IMR-90 (cell line): ENCODE data around the gene PHF11. TPM values are rescaled to one million over a fixed set of nuclear protein-coding genes. Genes with fewer than 3 reads are reported as not detected.

Experiments used
- ATAC-seq: fragments of 200-7000 bp; cut with Tn5 transposase; 2 replicates; pipeline ENCODE4 v1.9.1; 2020; ENCODE audit warnings: low read depth, mild to moderate bottlenecking, moderate library complexity
- Bru-seq: library from RNA; stranded (reverse); fragments of 400-500 nt; gene quantifications from one replicate; lab custom pipeline; 2021; lab: Mats Ljungman, UMichigan
- BruChase-seq, 2 experiments: library from RNA; stranded (reverse); fragments of 400-500 nt; gene quantifications; one replicate each; lab custom pipeline; 2021; lab: Mats Ljungman, UMichigan
- BruUV-seq: library from RNA; stranded (reverse); fragments of 400-500 nt; replicated peaks from 2 replicates; lab custom pipeline; 2021; lab: Mats Ljungman, UMichigan
- CTCF ChIA-PET: fragments of 300-600 bp; formaldehyde crosslinking; extraction: SDS; loops from one replicate; lab custom pipeline; 2021; ENCODE audit warnings: antibody characterized with exemption; lab: Yijun Ruan, JAX
- POLR2A ChIA-PET: fragments of 300-600 bp; sonication (Branson Sonifier 250); formaldehyde crosslinking; loops from one replicate; lab custom pipeline; 2022; ENCODE audit warnings: antibody characterized with exemption; ENCODE audit not compliant: unreplicated experiment; lab: Charles Lee
- DNase-seq: peaks from one replicate; pipeline ENCODE4 v3.0.0; 2013
- H2AFZ ChIP-seq: replicated peaks from 2 replicates; pipeline ENCODE3; 2013; ENCODE audit warnings: low read length, mild to moderate bottlenecking; ENCODE audit not compliant: poor library complexity
- H2AK5ac ChIP-seq: 2 replicates; pipeline ENCODE4 v1.6.1; 2013; ENCODE audit warnings: low read depth, low read length, inconsistent platforms
- H2AK9ac ChIP-seq: replicated peaks from 2 replicates; pipeline ENCODE3; 2013; ENCODE audit warnings: mild to moderate bottlenecking, low read depth, low read length, moderate library complexity; ENCODE audit not compliant: poor library complexity
- H2BK120ac ChIP-seq: 2 replicates; pipeline ENCODE4 v1.6.1; 2013; ENCODE audit warnings: low read depth, low read length, inconsistent platforms
- H2BK15ac ChIP-seq: 3 replicates; pipeline ENCODE4 v1.6.1; 2013; ENCODE audit warnings: low read depth, low read length, inconsistent platforms
- H2BK20ac ChIP-seq: 2 replicates; pipeline ENCODE4 v1.6.1; 2013; ENCODE audit warnings: low read depth, mild to moderate bottlenecking, inconsistent platforms, low read length, moderate library complexity
- H2BK5ac ChIP-seq: 2 replicates; pipeline ENCODE4 v1.6.1; 2013; ENCODE audit warnings: mild to moderate bottlenecking, low read depth, low read length, inconsistent platforms; ENCODE audit not compliant: poor library complexity, severe bottlenecking
- H3K14ac ChIP-seq: replicated peaks from 2 replicates; pipeline ENCODE4 v1.6.1; 2013; ENCODE audit warnings: low read depth, low read length, inconsistent platforms
- H3K18ac ChIP-seq: 2 replicates; pipeline ENCODE4 v1.6.1; 2013; ENCODE audit warnings: low read depth, low read length, control low read depth
- H3K23ac ChIP-seq: 2 replicates; pipeline ENCODE4 v1.6.1; 2013; ENCODE audit warnings: low read depth, low read length, inconsistent platforms
- H3K27ac ChIP-seq: 2 replicates; pipeline ENCODE4 v1.5.1; 2013; ENCODE audit warnings: mild to moderate bottlenecking, control low read depth, low read length; ENCODE audit not compliant: insufficient read depth
- H3K27me3 ChIP-seq: 2 replicates; pipeline ENCODE4 v1.6.1; 2013; ENCODE audit warnings: low read length; ENCODE audit not compliant: control insufficient read depth, insufficient read depth
- H3K36me3 ChIP-seq: 2 replicates; pipeline ENCODE4 v1.6.1; 2013; ENCODE audit warnings: low read length, mixed read lengths; ENCODE audit not compliant: control insufficient read depth, insufficient read depth
- H3K4ac ChIP-seq: 2 replicates; pipeline ENCODE4 v1.6.1; 2013; ENCODE audit warnings: low read depth, low read length, inconsistent platforms
- H3K4me1 ChIP-seq: 2 replicates; pipeline ENCODE4 v1.6.1; 2013; ENCODE audit warnings: low read length, mixed read lengths; ENCODE audit not compliant: control insufficient read depth, insufficient read depth
- H3K4me2 ChIP-seq: 2 replicates; pipeline ENCODE4 v1.6.1; 2013; ENCODE audit warnings: low read depth, mild to moderate bottlenecking, control low read depth, low read length, moderate library complexity
- H3K4me3 ChIP-seq: 2 replicates; pipeline ENCODE4 v1.5.1; 2013; ENCODE audit warnings: low read depth, mild to moderate bottlenecking, control low read depth, low read length, moderate library complexity; ENCODE audit not compliant: insufficient read depth
- H3K56ac ChIP-seq: 2 replicates; pipeline ENCODE4 v1.6.1; 2013; ENCODE audit warnings: low read length, inconsistent platforms; ENCODE audit not compliant: insufficient read depth; ENCODE audit errors: extremely low read depth
- H3K79me1 ChIP-seq, 2 experiments: 2 replicates each; pipeline ENCODE4 v1.6.1; 2013; ENCODE audit warnings: low read length in 2 of 2, inconsistent platforms in 1 of 2, low read depth in 1 of 2
- H3K9ac ChIP-seq: 2 replicates; pipeline ENCODE4 v1.6.1; 2013; ENCODE audit warnings: low read depth, low read length, control low read depth
- H3K9me1 ChIP-seq: 2 replicates; pipeline ENCODE4 v1.6.1; 2013; ENCODE audit warnings: low read length, inconsistent platforms; ENCODE audit not compliant: insufficient read depth
- H3K9me3 ChIP-seq: 2 replicates; pipeline ENCODE4 v1.6.1; 2013; ENCODE audit warnings: low read length; ENCODE audit not compliant: control insufficient read depth, insufficient read depth
- H4K20me1 ChIP-seq: 2 replicates; pipeline ENCODE4 v1.6.1; 2013; ENCODE audit warnings: low read length, inconsistent platforms; ENCODE audit not compliant: insufficient read depth
- H4K5ac ChIP-seq: 2 replicates; pipeline ENCODE4 v1.6.1; 2013; ENCODE audit warnings: mild to moderate bottlenecking, low read depth, low read length, control low read depth
- H4K8ac ChIP-seq, 2 experiments: 2 replicates each; pipeline ENCODE4 v1.6.1; 2013; ENCODE audit warnings: low read depth in 2 of 2, low read length in 2 of 2, control low read depth in 1 of 2, inconsistent platforms in 1 of 2
- H4K91ac ChIP-seq: 2 replicates; pipeline ENCODE4 v1.6.1; 2013; ENCODE audit warnings: low read depth, low read length, inconsistent platforms; ENCODE audit not compliant: insufficient read depth
- BHLHE40 ChIP-seq: fragments of 150-350 bp; IDR thresholded peaks from 2 replicates; pipeline ENCODE4 v1.6.1; 2016; ENCODE audit warnings: mild to moderate bottlenecking, low read depth, low read length
- MAFK ChIP-seq: IDR thresholded peaks from 2 replicates; pipeline ENCODE4 v1.6.1; 2012; ENCODE audit warnings: low read depth, low read length, improper control_type of control experiment
- POLR2A ChIP-seq: IDR thresholded peaks from 2 replicates; pipeline ENCODE4 v1.6.1; 2012; ENCODE audit warnings: mild to moderate bottlenecking, low read depth, low read length
- RCOR1 ChIP-seq: IDR thresholded peaks from 2 replicates; pipeline ENCODE4 v1.6.1; 2012; ENCODE audit warnings: mild to moderate bottlenecking, low read length, improper control_type of control experiment; ENCODE audit not compliant: insufficient replicate concordance
- WGBS, 2 experiments: methylation state at CpG; one replicate each; pipeline versions ENCODE4 v1.1.5 to v1.1.7; 2013; ENCODE audit warnings: missing lambda C conversion rate in 2 of 2; ENCODE audit not compliant: insufficient read length in 1 of 2; ENCODE audit errors: extremely low coverage in 2 of 2; 5-methylcytosine and 5-hydroxymethylcytosine counted together
- dilution Hi-C: fragments of 300-500 bp; cut with HindIII; formaldehyde crosslinking; loops from one replicate; pipeline ENCODE4 v1.14.3; 2018; ENCODE audit warnings: low sequenced_read_pairs; ENCODE audit not compliant: unreplicated experiment
- in situ Hi-C: fragments of 300-500 bp; cut with MboI; formaldehyde crosslinking; loops from 3 replicates; pipeline ENCODE4 v1.14.3; 2019; ENCODE audit warnings: low sequenced_read_pairs, inconsistent platforms, mixed read lengths
- intact Hi-C: fragments of 100-400 bp; cut with micrococcal nuclease; formaldehyde crosslinking; loops from 2 replicates; pipeline ENCODE4 v1.10.0; 2022
- long read RNA-seq: library from polyadenylated mRNA; unstranded; transcript quantifications from one replicate; pipeline ENCODE4 v2.0.0, GENCODE V29; 2021; ENCODE audit not compliant: unreplicated experiment
- polyA plus RNA-seq, 3 experiments: library from polyadenylated mRNA; depleted of rRNA; stranded (reverse); fragments of >200 nt; gene quantifications; 2 replicates each; pipeline ENCODE4 v1.2.3, GENCODE V29; 2012; ENCODE audit warnings: low replicate concordance in 1 of 3
- total RNA-seq: library from RNA; depleted of rRNA; stranded (reverse); fragments of >200 nt; gene quantifications from 2 replicates; pipeline ENCODE4 v1.2.3, GENCODE V29; 2012; rRNA removed

The PHF11 gene
- total RNA-seq = 3.9 and 6.7 TPM in 2 replicates
- polyA plus RNA-seq (2012; rRNA removed) = 12.2 and 15.4 TPM in 2 replicates
- 4.0 TPM in 2 replicates for polyA plus RNA-seq (2012; cell fraction: cytosol; rRNA removed)
- polyA plus RNA-seq (2012; cell fraction: nucleus; rRNA removed; ENCODE audit: low replicate concordance) = 9.2 and 65.7 TPM in 2 replicates
- Bru-seq, nascent RNA = percentile 67 among the genes with signal in this experiment
- BruChase-seq, experiment 1, labeled RNA remaining after a 6-hour chase = percentile 75 among the genes with signal in this experiment
- percentile 78 among the genes with signal in this experiment for BruChase-seq, experiment 2, labeled RNA remaining after a 2-hour chase
- long read RNA-seq, transcript PHF11-202 (10 exons, 1,359 nt) = major isoform, 13 of 21 reads
- long read RNA-seq, partial matches to known transcripts = 0 of 21 reads
- long read RNA-seq, other reads (novel, unspliced or antisense) = 7 of 21 reads

DNA sequence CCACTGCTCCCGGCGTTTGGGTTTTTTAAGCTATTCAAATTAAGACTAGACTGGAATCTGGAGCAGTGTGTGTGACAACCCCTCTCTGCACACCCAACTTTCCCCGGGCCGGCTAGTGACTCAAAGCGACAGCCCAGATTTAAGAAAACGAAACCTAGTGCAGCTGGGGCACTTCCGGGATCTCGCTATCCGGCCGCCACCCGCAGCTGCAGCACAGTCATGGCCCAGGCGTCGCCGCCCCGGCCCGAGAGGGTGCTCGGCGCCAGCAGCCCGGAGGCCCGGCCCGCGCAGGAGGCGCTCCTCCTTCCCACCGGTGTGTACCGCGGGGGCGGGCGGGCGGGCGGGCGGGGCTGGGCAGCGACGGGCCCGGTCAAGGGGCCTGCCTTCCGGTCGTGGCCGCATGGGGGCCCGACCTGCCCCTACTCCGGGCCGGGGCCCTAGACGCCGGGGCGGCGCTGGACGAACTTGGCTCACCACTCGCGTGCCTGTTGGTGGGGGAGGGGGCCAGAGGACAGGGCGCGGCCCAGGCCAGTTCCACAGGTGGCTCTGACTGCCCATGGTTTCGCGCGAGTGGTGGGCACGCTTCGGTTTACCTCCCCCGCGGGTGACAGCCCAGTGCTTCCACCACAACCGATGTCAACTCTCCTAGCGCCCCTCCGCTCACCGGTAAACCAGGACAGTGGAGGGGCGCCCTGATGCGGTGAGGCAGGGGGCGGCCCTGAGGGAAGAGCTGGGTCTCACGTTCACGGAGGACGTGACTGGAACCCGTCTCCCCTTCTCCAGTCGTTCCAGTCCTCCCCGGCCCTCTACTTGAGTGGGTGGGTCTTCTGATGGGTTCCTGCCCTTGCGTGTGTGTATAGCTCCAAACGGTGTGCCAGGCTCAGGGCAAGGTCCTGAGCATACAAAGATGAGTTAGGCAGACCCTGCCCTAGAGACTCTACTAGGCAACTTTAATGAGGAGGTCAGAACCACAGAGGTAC is at the start of gene PHF11:
TSS of gene PHF11 (plus strand) at position 171 of the 980 bp plus-strand sequence. CDS start at position 220, 49 bp downstream.
- CTCF ChIA-PET = no interaction called here
- H3K4me2 ChIP-seq = peak within 1 kb of the TSS; percentile 89
- peak within 1 kb of the TSS; percentile 76 for H3K23ac ChIP-seq
- H3K9me3 ChIP-seq = no peaks in the 10 kb centered on the region
- peaks cover 0 to 24% of the 10 kb centered on the region in 2 experiments; a peak in 2 of 4 replicates for H3K79me1 ChIP-seq
- POLR2A ChIA-PET = interaction anchor here (0.5 to 0.6 kb wide), 3 partner anchors 42 to 210 kb away, joined by 3 to 5 read pairs (median 4); no protein-coding TSS in a partner anchor
- intact Hi-C loops = loop anchor here (2.0 kb wide), 1 partner anchor 53 kb away; no protein-coding TSS in a partner anchor
- in situ Hi-C loops = no loop called here
- peak within 1 kb of the TSS; percentile 56 for H3K4me3 ChIP-seq
- no TSS peak for BruUV-seq
- H3K18ac ChIP-seq = peak within 1 kb of the TSS; percentile 63
- peak within 1 kb of the TSS; percentile 61; the same call in 1 of the 2 replicates for H3K56ac ChIP-seq
- H2BK120ac ChIP-seq = peak within 1 kb of the TSS; percentile 48
- peak within 1 kb of the TSS; percentile 42; the same call in 1 of the 3 replicates for H2BK15ac ChIP-seq
- peak within 1 kb of the TSS; percentile 86 for H4K5ac ChIP-seq
- peak within 1 kb of the TSS; percentile 62 for H3K9ac ChIP-seq
- H2BK20ac ChIP-seq = peak within 1 kb of the TSS; percentile 27
- peak within 1 kb of the TSS; percentile 62 for H2BK5ac ChIP-seq
- peak within 1 kb of the TSS; percentile 82 to 95 for H4K8ac ChIP-seq
- peak within 1 kb of the TSS; percentile 86 for H2AFZ ChIP-seq
- peak within 1 kb of the TSS; percentile 78 for H3K14ac ChIP-seq
- peak within 1 kb of the TSS; percentile 81 for H3K27ac ChIP-seq
- peak; percentile 73 for ATAC-seq
- H3K4ac ChIP-seq = peak within 1 kb of the TSS; percentile 82
- peak within 1 kb of the TSS; percentile 84 for H2AK9ac ChIP-seq
- TF ChIP-seq BHLHE40 = 0 out of 2 replicates have a peak, but pooled peaks have one; percentile 5
- peak; percentile 48; the same call in 1 of the 2 replicates for TF ChIP-seq POLR2A
- TF ChIP-seq RCOR1 = peak; percentile 10
- no peak for TF ChIP-seq MAFK
- peak within 1 kb of the TSS; percentile 79 for H4K91ac ChIP-seq
- peak; percentile 76 for DNase-seq
- H2AK5ac ChIP-seq = peak within 1 kb of the TSS; percentile 57
- peaks cover 14% of the 10 kb centered on the region; the same call in 1 of the 2 replicates for H3K9me1 ChIP-seq
- WGBS, 2 experiments = 14% methylated on average over 7 of the region's 71 CpGs; no CpG with 5 or more reads in 1 of the 2 experiments
- dilution Hi-C loops = no loop called here
- no peaks in the 10 kb centered on the region for H3K27me3 ChIP-seq
- no peaks in the 10 kb centered on the region; the same call in 1 of the 2 replicates for H3K36me3 ChIP-seq
- H3K4me1 ChIP-seq = peaks cover 12% of the 10 kb centered on the region
- no peaks in the 10 kb centered on the region for H4K20me1 ChIP-seq
